ENCODE data around the gene BCAT1. TPM values are rescaled to one million over a fixed set of nuclear protein-coding genes. Genes with fewer than 3 reads are reported as not detected.

BCAT1 gene
- total and polyA plus RNA-seq, 11 donors, result 0.57 to 28.9 (median 3.5) TPM

GRCh38 chr12:24996820-24997219 is 47.9 kb upstream of the BCAT1 start:
- Histone ChIP-seq H3K9me3 (no peaks in the 10 kb centered on the region), H3K36me3 (no peaks in the 10 kb centered on the region), H3K27me3 (no peaks in the 10 kb centered on the region), H3K4me3 (no peak overlapping the region), H3K4me1 (peaks cover 0 to 14% (median 4%) of the 10 kb centered on the region in 12 donors), H3K27ac (no peak overlapping the region)
- no peak for TF ChIP-seq POLR2A (IDR thresholded peaks at IDR 0.05)
- no peak for TF ChIP-seq CTCF (IDR thresholded peaks at IDR 0.05)
- ATAC-seq (no peak), DNase-seq (no peak)
- WGBS, 4 donors, result 76 to 97% (median 95%) methylated on average over 5 of the region's 5 CpGs
- intact Hi-C loops (cut with DNase I), result loop anchor here in 1 of 10 donors (10.0 kb wide), 1 partner anchor 398 kb away; no protein-coding TSS in a partner anchor

- H3K9me3 ChIP-seq, result no peaks in the 10 kb centered on the region
- ATAC-seq, result no peak
- intact Hi-C loops (cut with DNase I), result loop anchor here in 1 of 10 donors (10.0 kb wide), 1 partner anchor 399 kb away; no protein-coding TSS in a partner anchor
- DNase-seq, result no peak
- TF ChIP-seq POLR2A (IDR thresholded peaks at IDR 0.05) (no peak), CTCF (IDR thresholded peaks at IDR 0.05) (no peak)
- H3K27me3 ChIP-seq, result no peaks in the 10 kb centered on the region
- H3K27ac ChIP-seq, result no peak overlapping the region
- H3K4me1 ChIP-seq, result peaks cover 0 to 14% (median 4%) of the 10 kb centered on the region in 12 donors
- no peak overlapping the region for H3K4me3 ChIP-seq
- WGBS, 4 donors, result 73 to 84% (median 81%) methylated on average over 8 of the region's 8 CpGs
- H3K36me3 ChIP-seq, result no peaks in the 10 kb centered on the region
Measured at GRCh38 chr12:24996102-24996797, 47.3 kb upstream of the BCAT1 start.

GRCh38 chr12:24993793-24994192 is 44.9 kb upstream of the BCAT1 start:
- no peak for ATAC-seq
- no peak for TF ChIP-seq POLR2A (IDR thresholded peaks at IDR 0.05)
- TF ChIP-seq CTCF (IDR thresholded peaks at IDR 0.05), result no peak
- Histone ChIP-seq H3K36me3 (no peaks in the 10 kb centered on the region), H3K9me3 (no peaks in the 10 kb centered on the region), H3K4me3 (no peak overlapping the region), H3K27me3 (peaks cover 0 to 5% (median 0%) of the 10 kb centered on the region in 9 donors), H3K4me1 (peaks cover 0 to 14% (median 4%) of the 10 kb centered on the region in 12 donors), H3K27ac (no peak overlapping the region)
- no peak for DNase-seq
- WGBS, 4 donors, result 82 to 91% (median 87%) methylated on average over 4 of the region's 4 CpGs
- intact Hi-C loops (cut with DNase I), result loop anchor here in 5 of 10 donors (2.0 to 10.0 kb wide), 3 partner anchors 137 to 401 kb away; no protein-coding TSS in a partner anchor

- Histone ChIP-seq H3K4me1 (no peaks in the 10 kb centered on the region), H3K36me3 (no peaks in the 10 kb centered on the region), H3K27me3 (peaks cover 0 to 5% (median 0%) of the 10 kb centered on the region in 9 donors), H3K4me3 (no peak overlapping the region), H3K27ac (no peak overlapping the region), H3K9me3 (no peaks in the 10 kb centered on the region)
- intact Hi-C loops (cut with DNase I), result loop anchor here in 9 of 10 donors (1.0 to 10.0 kb wide), 6 partner anchors 139 to 403 kb away; no protein-coding TSS in a partner anchor
- ATAC-seq (peak; percentile 68 to 77 (median 75)), DNase-seq (no peak)
- 35 to 39% (median 37%) methylated on average over 9 of the region's 9 CpGs for WGBS, 4 donors
- peak; percentile 45 to 76 (median 64) for TF ChIP-seq CTCF (IDR thresholded peaks at IDR 0.05)
- no peak for TF ChIP-seq POLR2A (IDR thresholded peaks at IDR 0.05)
Measured at GRCh38 chr12:24991209-24992049, 42.5 kb upstream of the BCAT1 start.
